Urothelium cell line (cell line): ENCODE results near the gene VAMP7.
A peak's percentile ranks its signal among the peaks of the same experiment; 100 is the strongest.
"Not testable (repeated sequence)": the region's sequence is repeated elsewhere in the genome, so short reads cannot be mapped to it uniquely, and the experiment has no call there.

ENCODE experiments used
- DNase-seq: peaks from one replicate; pipeline ENCODE4 v3.0.0; 2011; ENCODE audit warnings: low spot score, mixed read lengths
- FAIRE-seq: peaks from 2 replicates; lab custom pipeline; 2011; peaks lifted over from hg19 to GRCh38; lab: Jason Lieb, UNC

The VAMP7 gene

GRCh38 chrX:155900765-155901164 is 19.6 kb downstream of the VAMP7 start:
- DNase-seq (no peak), FAIRE-seq (no peak)

- not testable (repeated sequence) for DNase-seq, FAIRE-seq
Observed at GRCh38 chrX:155907661-155908060, 26.5 kb downstream of the VAMP7 start.

GRCh38 chrX:155923200-155923599 is 42.1 kb downstream of the VAMP7 start:
- no peak for DNase-seq
- FAIRE-seq, result no peak

- not testable (repeated sequence) for DNase-seq, FAIRE-seq
Observed at GRCh38 chrX:155930852-155931618, 49.9 kb downstream of the VAMP7 start.

- DNase-seq (no peak), FAIRE-seq (no peak)
Observed at GRCh38 chrX:155938132-155938531, 57.0 kb downstream of the VAMP7 start.

GRCh38 chrX:155949098-155949497 is 68.0 kb downstream of the VAMP7 start:
- no peak for FAIRE-seq
- DNase-seq, result no peak

GRCh38 chrX:155951237-155951789 is 70.2 kb downstream of the VAMP7 start:
- FAIRE-seq, result no peak
- DNase-seq, result no peak

GRCh38 chrX:155953055-155953454 is 71.9 kb downstream of the VAMP7 start:
- FAIRE-seq (no peak), DNase-seq (no peak)

GRCh38 chrX:155954793-155955192 is 73.6 kb downstream of the VAMP7 start:
- DNase-seq (no peak), FAIRE-seq (no peak)

- no peak for FAIRE-seq
- no peak for DNase-seq
Observed at GRCh38 chrX:155956099-155956498, 75.0 kb downstream of the VAMP7 start.

GRCh38 chrX:155956649-155957048 is 75.5 kb downstream of the VAMP7 start:
- FAIRE-seq (no peak), DNase-seq (no peak)

GRCh38 chrX:155957843-155958242 is 76.7 kb downstream of the VAMP7 start:
- DNase-seq, result no peak
- no peak for FAIRE-seq

- FAIRE-seq, result no peak
Observed at GRCh38 chrX:155959018-155959587, 78.0 kb downstream of the VAMP7 start.

GRCh38 chrX:155962906-155963305 is 81.8 kb downstream of the VAMP7 start:
- no peak for DNase-seq
- FAIRE-seq, result no peak

More at GRCh38 chrX:155959018-155959587, 78.0 kb downstream of the VAMP7 start:
- no peak for DNase-seq

- DNase-seq (peak; percentile 44), FAIRE-seq (no peak)
Observed at GRCh38 chrX:155966876-155967275, 85.7 kb downstream of the VAMP7 start.

- no peak for FAIRE-seq
- no peak for DNase-seq
Observed at GRCh38 chrX:155967653-155968325, 86.6 kb downstream of the VAMP7 start.

- FAIRE-seq, result no peak
Observed at GRCh38 chrX:155968326-155968661, 87.1 kb downstream of the VAMP7 start.

GRCh38 chrX:155968791-155969190 is 87.6 kb downstream of the VAMP7 start:
- FAIRE-seq (no peak), DNase-seq (no peak)

More at GRCh38 chrX:155968326-155968661, 87.1 kb downstream of the VAMP7 start:
- DNase-seq, result no peak

GRCh38 chrX:155971658-155972057 is 90.5 kb downstream of the VAMP7 start:
- not testable (repeated sequence) for FAIRE-seq, DNase-seq

GRCh38 chrX:155972241-155972640 is 91.1 kb downstream of the VAMP7 start:
- not testable (repeated sequence) for DNase-seq, FAIRE-seq

- FAIRE-seq, result no peak
- DNase-seq, result no peak
Observed at GRCh38 chrX:155983326-155983725, 102.2 kb downstream of the VAMP7 start.

GRCh38 chrX:155985208-155985607 is 104.1 kb downstream of the VAMP7 start:
- no peak for DNase-seq
- no peak for FAIRE-seq
